K562 (cell line): Measurements from ENCODE around the gene GPR157. TPM values are rescaled to one million over a fixed set of nuclear protein-coding genes. Genes with fewer than 3 reads are reported as not detected.
A peak's percentile ranks its signal among the peaks of the same experiment; 100 is the strongest.

Source experiments
- ARID1B ChIP-seq: fragments of 450-650 bp; IDR thresholded peaks from 2 replicates; pipeline ENCODE4 v1.6.1; 2016; ENCODE audit warnings: antibody characterized with exemption, mild to moderate bottlenecking, inconsistent platforms
- CEBPZ ChIP-seq: fragments of 150-350 bp; IDR thresholded peaks from 2 replicates; pipeline ENCODE4 v1.6.1; 2014; ENCODE audit warnings: low read depth, mild to moderate bottlenecking, low read length, borderline replicate concordance
- EP300 ChIP-seq: IDR thresholded peaks from 2 replicates; pipeline ENCODE4 v1.6.1; 2012; ENCODE audit warnings: low read length, improper control_type of control experiment
- ETV1 ChIP-seq: fragments of 450-650 bp; conservative IDR thresholded peaks from 2 replicates; pipeline ENCODE4 v1.6.1; 2016; ENCODE audit warnings: missing genetic modification characterization, control low read depth, low read depth, missing compliant biosample characterization
- ILF3 ChIP-seq: fragments of 450-650 bp; IDR thresholded peaks from 2 replicates; pipeline ENCODE4 v1.6.1; 2018; ENCODE audit warnings: antibody characterized with exemption, mild to moderate bottlenecking, moderate library complexity, borderline replicate concordance
- JUN ChIP-seq, 2 experiments: sonication (generic) in 1 of 2; formaldehyde crosslinking in 1 of 2; IDR thresholded peaks; 2 replicates each; pipeline versions ENCODE4 v1.6.1 to v1.8.0; 2012 to 2022; ENCODE audit warnings: borderline replicate concordance in 2 of 2, mild to moderate bottlenecking in 2 of 2, improper control_type of control experiment in 1 of 2, low read depth in 1 of 2, low read length in 1 of 2, missing genetic modification reagents in 1 of 2
- JUND ChIP-seq, 2 experiments: IDR thresholded peaks; 2 replicates in 1 of 2; 3 replicates in 1 of 2; pipeline ENCODE4 v1.6.1; 2011; ENCODE audit warnings: borderline replicate concordance in 2 of 2, low read depth in 2 of 2, low read length in 2 of 2, improper control_type of control experiment in 1 of 2, missing biosample characterization in 1 of 2, missing genetic modification characterization in 1 of 2, missing genetic modification reagents in 1 of 2
- MEF2D ChIP-seq: conservative IDR thresholded peaks from 2 replicates; pipeline ENCODE4 v1.6.1; 2016; ENCODE audit warnings: low read depth, missing genetic modification characterization, missing compliant biosample characterization
- MXI1 ChIP-seq: IDR thresholded peaks from 2 replicates; pipeline ENCODE4 v1.6.1; 2011; ENCODE audit warnings: low read depth, mild to moderate bottlenecking, improper control_type of control experiment, low read length
- NCOA2 ChIP-seq, 2 experiments: fragments of 450-650 bp; IDR thresholded peaks; 2 replicates each; pipeline ENCODE4 v1.6.1; 2018; ENCODE audit warnings: mild to moderate bottlenecking in 2 of 2, moderate library complexity in 1 of 2; ENCODE audit not compliant: partially characterized antibody in 2 of 2
- POLR2AphosphoS5 ChIP-seq: IDR thresholded peaks from 2 replicates; pipeline ENCODE4 v1.6.1; 2011; ENCODE audit warnings: mild to moderate bottlenecking, low read depth, low read length, moderate library complexity; ENCODE audit not compliant: control insufficient read depth, insufficient read depth
- RBM17 ChIP-seq: fragments of 200-400 bp; formaldehyde crosslinking; IDR thresholded peaks from 2 replicates; pipeline ENCODE4 v1.6.1; 2017; ENCODE audit warnings: low read depth, mild to moderate bottlenecking, low read length, borderline replicate concordance
- RFX5 ChIP-seq: IDR thresholded peaks from 2 replicates; pipeline ENCODE4 v1.6.1; 2011; ENCODE audit warnings: low read depth, mild to moderate bottlenecking, improper control_type of control experiment, low read length
- RNF2 ChIP-seq: sonication (generic); IDR thresholded peaks from 2 replicates; pipeline ENCODE4 v1.6.1; 2016
- SMAD3 ChIP-seq: fragments of 450-650 bp; formaldehyde crosslinking; conservative IDR thresholded peaks from 2 replicates; pipeline ENCODE4 v1.4.0; 2020; ENCODE audit warnings: mild to moderate bottlenecking
- SMAD4 ChIP-seq: fragments of 250-450 bp; sonication (Bioruptor Pico); conservative IDR thresholded peaks from 2 replicates; pipeline ENCODE4 v1.8.0; 2021; ENCODE audit warnings: inconsistent platforms, mild to moderate bottlenecking, moderate library complexity
- SMARCC2 ChIP-seq: fragments of 450-650 bp; IDR thresholded peaks from 2 replicates; pipeline ENCODE4 v1.6.1; 2017; ENCODE audit warnings: antibody characterized with exemption, moderate library complexity, mild to moderate bottlenecking, low read depth
- TAF1 ChIP-seq: IDR thresholded peaks from 2 replicates; pipeline ENCODE4 v1.6.1; 2011; ENCODE audit warnings: mild to moderate bottlenecking, low read length, moderate library complexity; ENCODE audit not compliant: insufficient read depth, control insufficient read depth, severe bottlenecking; ENCODE audit errors: extremely low read depth
- TAF9B ChIP-seq: fragments of 450-650 bp; IDR thresholded peaks from 2 replicates; pipeline ENCODE4 v1.6.1; 2018; ENCODE audit warnings: mild to moderate bottlenecking; ENCODE audit not compliant: partially characterized antibody
- TRIM24 ChIP-seq, 2 experiments: fragments of 450-650 bp; IDR thresholded peaks; 2 replicates each; pipeline ENCODE4 v1.6.1; 2016
- polyA plus RNA-seq, 8 experiments: library from polyadenylated mRNA; depleted of rRNA in 4 of 8; stranded (reverse) in 5 of 8; unstranded in 3 of 8; fragments of >200 nt; fragmentation: Nextera tagmentation in 2 of 8; fragmentation: Illumina TruSeq in 1 of 8; extraction: Ambion mirVana in 2 of 8; extraction: Trizol in 1 of 8; gene quantifications; 2 replicates each; pipeline versions ENCODE4 v1.2.1 to v1.2.3, GENCODE V29; 2011 to 2014; ENCODE audit warnings: inconsistent platforms in 1 of 8, missing spikeins in 1 of 8
- total RNA-seq, 7 experiments: library from RNA; depleted of rRNA in 6 of 7; stranded (reverse); fragments of >200 nt in 6 of 7; fragmentation: Illumina TruSeq in 2 of 7; extraction: Trizol in 2 of 7; gene quantifications; 2 replicates each; pipeline versions ENCODE4 v1.2.1 to v1.2.3, GENCODE V29; 2011 to 2021; ENCODE audit warnings: low replicate concordance in 1 of 7

Gene GPR157
- total and polyA plus RNA-seq, 9 of the 15 experiments (the other 6 are each of a cell fraction or from before 2014, with no cell fraction given), result 0.01 to 0.18 (median 0.04) TPM; not detected in 4

- TF ChIP-seq NCOA2 (IDR thresholded peaks at IDR 0.05; ENCODE audit: partially characterized antibody in 2 of 2) (no peak), SMAD4 (CRISPR knock-in tag) (peak; percentile 47), TRIM24 (IDR thresholded peaks at IDR 0.05) (no peak), TAF1 (no peak), ILF3 (no peak), JUN (IDR thresholded peaks at IDR 0.05; ENCODE audit: borderline replicate concordance, low read depth, low read length) (no peak), JUN (CRISPR knock-in tag; IDR thresholded peaks at IDR 0.05; ENCODE audit: borderline replicate concordance) (no peak), RNF2 (peak; percentile 30; the same call in 1 of the 2 replicates), ARID1B (peak; percentile 64; the same call in 1 of the 2 replicates), ETV1 (tag) (peak; percentile 87), MEF2D (tag) (no peak), MXI1 (no peak), CEBPZ (no peak), TAF9B (no peak), EP300 (peak; percentile 44; the same call in 1 of the 2 replicates), SMARCC2 (no peak), RBM17 (no peak), JUND (IDR thresholded peaks at IDR 0.05; ENCODE audit: borderline replicate concordance, low read depth, low read length) (0 out of 2 replicates have a peak, but pooled peaks have one; percentile 5), JUND (tag; IDR thresholded peaks at IDR 0.05; ENCODE audit: borderline replicate concordance, low read depth, low read length) (no peak), RFX5 (no peak), SMAD3 (CRISPR knock-in tag) (no peak), POLR2AphosphoS5 (no peak)
- TF ChIP-seq, all 486 proteins: peak for 29
These were observed 53.9 kb downstream of the GPR157 start (continued) for GRCh38 chr1:9075022-9075421.
